ENCODE results near the gene ZNF91. TPM values are rescaled to one million over a fixed set of nuclear protein-coding genes. Genes with fewer than 3 reads are reported as not detected.
A peak's percentile ranks its signal among the peaks of the same experiment; 100 is the strongest.

Gene ZNF91
- total RNA-seq, 1 experiment from 2014 or later, result 43.5 TPM

DNA sequence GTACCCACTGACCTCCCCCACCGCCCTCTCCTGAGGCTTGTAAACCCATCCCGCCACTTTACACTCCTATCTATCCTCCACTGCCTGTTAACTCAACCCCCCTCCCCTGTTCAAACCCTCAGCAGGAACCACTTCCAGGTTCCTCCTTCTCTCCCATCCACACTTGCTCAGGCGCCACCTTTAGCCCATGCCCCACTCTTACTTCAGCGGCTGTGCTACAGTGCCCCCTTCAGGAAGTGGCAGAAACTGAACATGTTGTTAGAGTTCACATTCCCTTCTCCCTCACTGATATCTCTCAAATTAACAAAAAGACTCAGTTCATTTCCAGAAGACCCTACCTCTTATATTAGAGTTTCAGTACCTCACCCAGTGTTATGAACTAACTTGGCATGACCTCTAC lies 49.4 kb downstream of the ZNF91 start:
- Histone ChIP-seq H4K91ac (ENCODE audit: insufficient read length, low read depth, low read length) (no peak overlapping the region), H2BK12ac (ENCODE audit: insufficient read length, low read depth, low read length) (no peak overlapping the region), H3K9me3 (ENCODE audit: control insufficient read depth, low read depth, low read length) (peaks cover 16% of the 10 kb centered on the region), H2BK120ac (ENCODE audit: low read depth, low read length, poor library complexity, severe bottlenecking) (no peak overlapping the region), H3K9ac (ENCODE audit: extremely low read depth, insufficient read length, low read length) (no peak overlapping the region), H3K18ac (ENCODE audit: insufficient read length, low read depth, low read length) (no peak overlapping the region), H4K5ac (ENCODE audit: insufficient read length, low read depth, low read length) (no peak overlapping the region), H3K4ac (ENCODE audit: low read depth, low read length) (no peak overlapping the region), H3K23me2 (ENCODE audit: insufficient read length, low read depth, low read length, poor library complexity, severe bottlenecking) (no peaks in the 10 kb centered on the region), H3K79me1 (ENCODE audit: insufficient read depth, low read depth, low read length, poor library complexity, severe bottlenecking) (peaks cover 6% of the 10 kb centered on the region), H3K23ac (ENCODE audit: insufficient read length, low read depth, low read length) (no peak overlapping the region), H3K4me2 (ENCODE audit: insufficient read depth, insufficient read length, low read length) (no peak overlapping the region), H3K4me1 (ENCODE audit: insufficient read depth, low read length) (no peaks in the 10 kb centered on the region), H2BK5ac (ENCODE audit: insufficient read length, low read length) (no peak overlapping the region), H2BK15ac (ENCODE audit: low read depth, low read length) (no peak overlapping the region), H3K27me3 (ENCODE audit: insufficient read depth, low read length) (no peaks in the 10 kb centered on the region), H4K20me1 (ENCODE audit: control insufficient read depth, insufficient read depth, insufficient read length) (no peaks in the 10 kb centered on the region), H2BK20ac (ENCODE audit: low read depth, low read length, poor library complexity, severe bottlenecking) (no peak overlapping the region), H2AK5ac (ENCODE audit: insufficient read length, low read length) (no peak overlapping the region), H3K79me2 (ENCODE audit: insufficient read depth, low read length) (peaks cover 1% of the 10 kb centered on the region; the same call in 1 of the 2 replicates), H3K14ac (ENCODE audit: insufficient read depth, low read length) (no peak overlapping the region), H3K56ac (ENCODE audit: insufficient read length, low read depth, low read length) (no peak overlapping the region), H2AFZ (ENCODE audit: low read length) (no peak overlapping the region), H3T11ph (ENCODE audit: low read length) (no peak overlapping the region), H3K27ac (ENCODE audit: insufficient read length, low read depth, low read length) (no peak overlapping the region), H4K8ac (replicated peaks; ENCODE audit: insufficient read length, low read depth, low read length) (no peak overlapping the region)
- TF ChIP-seq, protein P1, sequence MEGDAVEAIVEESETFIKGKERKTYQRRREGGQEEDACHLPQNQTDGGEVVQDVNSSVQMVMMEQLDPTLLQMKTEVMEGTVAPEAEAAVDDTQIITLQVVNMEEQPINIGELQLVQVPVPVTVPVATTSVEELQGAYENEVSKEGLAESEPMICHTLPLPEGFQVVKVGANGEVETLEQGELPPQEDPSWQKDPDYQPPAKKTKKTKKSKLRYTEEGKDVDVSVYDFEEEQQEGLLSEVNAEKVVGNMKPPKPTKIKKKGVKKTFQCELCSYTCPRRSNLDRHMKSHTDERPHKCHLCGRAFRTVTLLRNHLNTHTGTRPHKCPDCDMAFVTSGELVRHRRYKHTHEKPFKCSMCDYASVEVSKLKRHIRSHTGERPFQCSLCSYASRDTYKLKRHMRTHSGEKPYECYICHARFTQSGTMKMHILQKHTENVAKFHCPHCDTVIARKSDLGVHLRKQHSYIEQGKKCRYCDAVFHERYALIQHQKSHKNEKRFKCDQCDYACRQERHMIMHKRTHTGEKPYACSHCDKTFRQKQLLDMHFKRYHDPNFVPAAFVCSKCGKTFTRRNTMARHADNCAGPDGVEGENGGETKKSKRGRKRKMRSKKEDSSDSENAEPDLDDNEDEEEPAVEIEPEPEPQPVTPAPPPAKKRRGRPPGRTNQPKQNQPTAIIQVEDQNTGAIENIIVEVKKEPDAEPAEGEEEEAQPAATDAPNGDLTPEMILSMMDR (conservative IDR thresholded peaks at IDR 0.05), result peak; percentile 72; the same call in 2 of the 3 replicates
- no peaks in the 10 kb centered on the region for H3K4me1 Mint-ChIP-seq
- no peak overlapping the region for H3K27ac Mint-ChIP-seq
- H3K9me3 Mint-ChIP-seq, result peaks cover 53 to 84% of the 10 kb centered on the region in 2 experiments
- H3K36me3 Mint-ChIP-seq (ENCODE audit: insufficient read depth in 1 of 3, low read depth in 3 of 3), result peaks cover 72 to 88% (median 81%) of the 10 kb centered on the region in 3 experiments
- H3K4me3 Mint-ChIP-seq, result no peak overlapping the region
- no peaks in the 10 kb centered on the region; the same call in 1 of the 2 replicates for H3K27me3 Mint-ChIP-seq (ENCODE audit: low read depth)
- no CpG with 5 or more reads among the region's 4 CpGs for WGBS (ENCODE audit: extremely low coverage, insufficient read length, low lambda C conversion rate)
- peak; percentile 41 for DNase-seq

Data from H9 (cell line).